HG03095 (cell line): ENCODE data around the gene VPS33B.

Source experiments
- ATAC-seq: cut with Tn5 transposase; IDR thresholded peaks from one replicate; pipeline ENCODE4 v1.9.1; 2021; ENCODE audit warnings: moderate library complexity; ENCODE audit not compliant: unreplicated experiment

VPS33B gene

GRCh38 chr15:90953947-90954711 is 68.3 kb downstream of the VPS33B start:
- no peak for ATAC-seq

GRCh38 chr15:90952901-90953677 is 69.3 kb downstream of the VPS33B start:
- no peak for ATAC-seq

GRCh38 chr15:90950676-90951075 is 71.7 kb downstream of the VPS33B start:
- ATAC-seq: no peak

GRCh38 chr15:90949979-90950675 is 72.3 kb downstream of the VPS33B start:
- ATAC-seq: no peak
